Left cardiac atrium (tissue), 4 donors: ENCODE data around the gene MRPS7. TPM values are rescaled to one million over a fixed set of nuclear protein-coding genes. Genes with fewer than 3 reads are reported as not detected.

Source experiments
- ATAC-seq, 2 donors: fragments of 200-7000 bp; cut with Tn5 transposase; one replicate each; pipeline ENCODE4 v1.9.1; 2020; ENCODE audit warnings: mild to moderate bottlenecking in 2 of 2, moderate library complexity in 2 of 2
- DNase-seq: peaks from one replicate; pipeline ENCODE4 v3.0.0-alpha.2; 2020
- intact Hi-C, 2 donors: fragments of 100-400 bp; cut with DNase I; formaldehyde crosslinking; loops; one replicate each; pipeline versions ENCODE4 v1.14.1 to v1.15.1; 2022 to 2023
- total RNA-seq, 2 donors: library from RNA; stranded (reverse); fragmentation: NEBNext Ultra II Directional; extraction: Animal tissue kit (Norgen Biotek cat#: 25700); gene quantifications; one replicate each; pipeline ENCODE4 v1.2.1, GENCODE V29; 2021
- donor health status: DM: no; HTN: yes; CAD: no.
- donor health status: DM: no; HTN: yes; CAD: no; lungs with severe emphysema.
- donor health status: DM: yes; HTN: yes; CAD: no.
- donor health status: Dilated cardiomyopathy.

The MRPS7 gene
- total RNA-seq, 2 donors from 2014 or later = 85.4 to 103 TPM

DNA sequence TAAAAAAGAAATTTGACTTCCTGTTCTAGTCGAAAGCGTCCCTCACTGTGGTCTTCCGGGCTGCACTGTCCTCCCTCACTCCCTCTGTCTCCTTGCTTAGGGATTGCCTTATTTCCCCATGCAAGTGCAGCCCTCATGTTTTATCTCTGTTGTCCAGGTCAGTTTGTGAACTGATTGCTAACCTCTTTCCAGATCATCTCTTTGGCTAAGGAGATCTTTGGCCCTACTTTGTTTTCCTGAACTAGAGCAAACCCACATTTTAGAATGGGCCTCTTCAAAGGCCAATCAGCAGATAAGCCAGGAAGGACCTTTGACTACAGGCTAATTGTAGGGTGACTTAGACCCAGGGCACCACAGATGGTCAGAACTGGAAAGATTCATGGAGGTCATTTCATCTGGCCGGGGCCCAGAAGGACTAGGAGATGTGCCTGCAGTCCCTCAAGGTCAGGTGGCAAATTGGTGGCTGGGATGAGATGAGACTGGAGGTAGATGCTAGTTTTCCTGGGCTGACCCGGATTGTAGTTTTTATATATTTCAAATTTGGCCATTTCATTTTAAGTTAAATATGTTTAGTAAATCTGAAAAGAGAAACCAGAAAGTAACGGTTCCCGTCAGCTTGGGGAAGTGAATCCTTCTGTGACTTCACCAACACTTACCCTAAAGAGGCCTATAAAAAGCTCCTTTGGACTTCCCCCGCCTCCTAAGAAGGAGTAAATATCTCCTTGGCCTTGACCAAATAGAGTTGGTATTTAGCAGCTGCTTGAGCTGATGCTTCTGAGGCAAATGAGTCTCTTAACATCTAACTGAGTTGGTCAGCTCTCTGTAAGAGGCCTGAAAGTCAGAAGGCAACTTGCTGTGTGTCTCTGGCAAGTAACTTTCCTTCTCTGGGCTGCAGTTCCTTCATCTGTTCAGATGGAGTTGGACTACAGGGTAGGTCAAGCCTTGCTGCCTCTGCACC, 33.8 kb downstream of the MRPS7 start:
- intact Hi-C loops = no loop called here
- DNase-seq (no peak), ATAC-seq (peak; percentile 56 to 62)

DNA sequence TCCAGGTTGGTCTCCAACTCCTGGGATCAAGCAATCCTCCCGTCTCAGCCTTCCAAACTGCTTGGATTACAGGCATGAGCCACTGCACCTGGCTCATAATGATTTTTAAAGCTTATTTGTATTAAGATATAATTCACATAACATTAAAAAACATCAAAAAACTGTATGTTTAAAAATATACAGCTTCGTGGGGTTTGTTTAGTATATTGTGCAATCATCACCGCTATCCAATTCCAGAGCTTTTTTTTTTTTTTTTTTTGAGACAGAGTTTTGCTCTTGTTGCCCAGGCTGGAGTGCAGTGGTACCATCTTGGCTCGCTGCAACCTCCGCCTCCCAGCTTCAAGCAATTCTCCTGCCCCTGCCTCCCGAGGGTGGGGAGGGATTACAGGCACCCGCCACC, 38.6 kb downstream of the MRPS7 start:
- intact Hi-C loops = no loop called here
- ATAC-seq = no peak
- no peak for DNase-seq

DNA sequence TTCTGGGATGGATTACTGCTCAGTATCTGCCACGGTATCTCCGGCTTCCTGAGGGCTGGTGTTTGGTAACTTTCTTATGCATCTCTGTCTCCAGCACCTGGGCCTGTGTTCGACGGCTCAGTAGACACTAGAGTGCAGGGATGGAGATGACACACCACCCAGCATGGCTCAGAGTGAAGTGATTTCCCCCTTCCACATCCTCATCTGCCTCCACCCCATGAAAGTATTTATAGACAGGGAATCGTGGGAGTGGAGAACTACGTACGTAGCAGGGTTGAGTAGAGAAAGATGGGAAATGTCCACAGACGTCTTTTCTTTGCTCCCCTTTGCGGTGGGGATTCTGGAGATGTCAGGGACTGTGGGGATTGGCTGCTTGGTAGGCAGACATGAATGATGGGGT, 39.4 kb downstream of the MRPS7 start:
- peak in 1 of 2 donors; percentile 39 for ATAC-seq
- DNase-seq = no peak
- intact Hi-C loops = no loop called here

DNA sequence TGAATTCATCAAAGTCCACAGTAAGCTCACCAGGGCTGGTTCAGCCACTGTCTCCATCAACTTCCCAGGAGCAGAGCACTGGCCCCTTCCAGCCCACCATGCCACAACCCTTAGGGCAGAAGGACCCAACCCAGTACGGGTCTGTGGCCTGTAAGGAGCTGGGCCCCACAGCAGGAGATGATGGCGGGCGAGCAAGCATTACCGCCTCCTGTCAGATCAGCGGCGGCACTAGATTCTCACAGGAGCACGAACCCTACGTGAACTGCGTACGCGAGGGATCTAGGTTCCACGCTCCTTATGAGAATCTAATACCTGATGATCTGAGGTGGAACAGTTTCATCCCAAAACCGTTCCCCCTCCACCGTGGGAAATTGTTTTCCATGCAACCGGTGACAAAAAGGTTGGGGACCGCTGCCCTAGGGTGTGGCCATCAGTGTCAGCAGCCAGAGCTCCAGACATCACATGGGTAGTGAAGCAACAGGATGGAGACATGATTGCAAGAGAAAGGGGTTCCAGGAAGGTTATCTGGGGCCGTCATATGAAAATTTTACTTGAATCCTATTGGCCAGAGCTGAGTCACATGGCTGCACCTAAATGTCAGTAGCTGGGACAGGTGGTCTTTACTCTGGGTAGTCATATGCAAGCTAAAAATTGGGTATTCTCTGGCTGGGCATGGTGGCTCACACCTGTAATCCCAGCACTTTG, 40.0 kb downstream of the MRPS7 start:
- DNase-seq (no peak), ATAC-seq (no peak)
- intact Hi-C loops = no loop called here

DNA sequence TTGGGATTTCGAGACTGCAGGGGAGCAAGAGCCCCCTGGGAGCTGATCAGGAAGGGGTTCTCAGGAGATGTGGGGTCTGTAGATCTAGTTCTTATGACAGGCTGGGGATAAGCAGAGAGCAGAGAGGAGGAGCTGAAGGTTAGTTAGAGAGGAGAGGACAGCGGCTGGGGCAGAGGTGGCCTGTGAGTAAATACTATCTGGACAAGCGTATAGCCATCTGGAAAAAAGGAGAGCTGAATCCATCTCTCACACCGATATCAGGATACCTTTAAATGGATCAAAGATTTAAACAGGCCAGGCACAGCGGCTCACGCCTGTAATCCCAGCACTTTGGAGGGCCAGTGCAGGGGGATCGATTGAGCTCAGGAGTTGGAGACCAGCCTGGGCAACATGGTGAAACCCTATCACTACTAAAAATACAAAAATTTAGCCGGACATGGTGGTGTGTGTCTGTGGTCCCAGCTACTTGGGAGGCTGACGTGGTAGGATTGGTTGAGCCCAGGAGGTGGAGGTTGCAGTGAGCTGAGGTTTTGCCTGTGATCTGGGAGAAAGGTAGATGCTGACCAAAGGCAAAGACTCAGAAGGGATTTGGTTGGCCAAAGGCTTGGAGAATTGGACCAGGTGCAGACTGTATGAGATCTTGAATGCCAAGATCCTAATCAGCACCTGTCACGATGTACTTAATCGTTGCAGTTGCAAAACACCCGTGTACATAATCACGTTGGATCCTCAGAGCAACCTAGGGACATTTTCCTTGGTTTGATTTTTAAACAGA, 46.5 kb downstream of the MRPS7 start:
- intact Hi-C loops = no loop called here
- DNase-seq (no peak), ATAC-seq (no peak)

DNA sequence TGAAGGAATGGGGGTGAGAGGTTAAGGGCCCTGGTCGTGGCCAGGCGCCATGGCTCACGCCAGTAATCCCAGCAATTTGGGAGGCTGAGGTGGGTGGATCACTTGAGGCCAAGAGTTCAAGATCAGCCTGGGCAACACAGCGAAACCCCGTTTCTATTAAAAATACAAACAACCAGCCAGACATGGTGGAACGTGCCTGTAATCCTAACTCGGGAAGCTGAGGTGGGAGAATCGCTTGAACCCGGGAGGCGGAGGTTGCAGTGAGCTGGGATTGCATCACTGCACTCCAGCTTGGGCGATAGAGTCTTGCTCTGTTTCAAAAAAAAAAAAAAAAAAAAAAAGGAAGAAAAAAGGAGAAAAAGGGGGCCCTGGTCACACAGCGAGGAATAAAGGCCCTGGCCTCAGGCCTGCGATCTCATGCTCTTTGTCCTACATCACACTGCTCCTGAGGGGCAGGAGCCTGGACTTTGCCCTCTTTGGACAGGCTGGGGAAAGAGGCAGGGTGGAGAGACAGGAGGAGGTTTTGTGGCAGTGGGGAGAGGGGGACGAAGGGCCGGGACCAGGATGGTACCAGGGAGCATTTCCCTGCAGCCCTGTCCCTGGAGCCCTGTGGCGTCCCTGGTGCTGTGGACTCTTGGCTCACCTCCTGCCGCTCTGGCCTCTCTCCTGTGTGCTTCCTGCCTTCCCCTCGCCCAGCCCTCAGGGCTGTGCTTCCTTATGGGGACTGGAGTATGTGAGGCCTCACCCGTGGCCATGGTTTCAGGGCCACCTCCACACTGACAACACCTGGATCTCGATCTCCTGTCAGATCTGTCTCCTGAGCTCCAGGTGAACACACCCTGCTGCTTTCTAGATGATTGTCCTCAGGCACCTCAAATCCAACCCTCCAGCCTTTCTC, 47.3 kb downstream of the MRPS7 start:
- intact Hi-C loops = no loop called here
- ATAC-seq (peak; percentile 38 to 81), DNase-seq (no peak)

DNA sequence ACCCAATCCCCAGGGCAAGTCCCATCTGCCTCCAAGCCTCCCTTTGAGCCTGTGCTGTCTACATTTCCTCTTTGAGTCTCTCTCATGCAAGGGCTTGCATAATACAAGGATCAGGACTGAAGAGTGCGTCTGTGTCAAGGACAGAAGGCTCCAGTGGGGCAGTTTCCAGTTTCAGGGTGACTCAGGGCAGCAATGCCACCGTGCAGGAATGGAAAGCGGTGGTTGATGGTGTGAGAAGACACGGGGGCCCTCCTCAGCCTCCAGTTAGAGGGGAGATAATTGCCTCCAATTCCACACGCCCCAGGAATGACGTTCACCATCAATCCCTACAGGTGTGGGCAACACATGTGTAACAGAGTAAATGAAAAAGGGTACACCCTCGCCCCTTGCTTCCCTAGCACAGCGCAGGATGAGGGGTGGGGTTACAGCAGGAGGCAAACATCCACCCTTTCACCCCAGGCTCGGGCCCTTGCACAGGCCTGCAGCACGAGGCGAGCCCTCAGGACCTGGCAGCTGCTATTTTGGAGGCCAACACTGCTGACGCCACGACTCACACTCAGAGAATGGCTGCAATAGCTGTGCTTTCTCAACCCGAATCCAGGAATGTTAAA, 52.4 kb downstream of the MRPS7 start:
- ATAC-seq (peak; percentile 56 to 67), DNase-seq (no peak)
- intact Hi-C loops = no loop called here

DNA sequence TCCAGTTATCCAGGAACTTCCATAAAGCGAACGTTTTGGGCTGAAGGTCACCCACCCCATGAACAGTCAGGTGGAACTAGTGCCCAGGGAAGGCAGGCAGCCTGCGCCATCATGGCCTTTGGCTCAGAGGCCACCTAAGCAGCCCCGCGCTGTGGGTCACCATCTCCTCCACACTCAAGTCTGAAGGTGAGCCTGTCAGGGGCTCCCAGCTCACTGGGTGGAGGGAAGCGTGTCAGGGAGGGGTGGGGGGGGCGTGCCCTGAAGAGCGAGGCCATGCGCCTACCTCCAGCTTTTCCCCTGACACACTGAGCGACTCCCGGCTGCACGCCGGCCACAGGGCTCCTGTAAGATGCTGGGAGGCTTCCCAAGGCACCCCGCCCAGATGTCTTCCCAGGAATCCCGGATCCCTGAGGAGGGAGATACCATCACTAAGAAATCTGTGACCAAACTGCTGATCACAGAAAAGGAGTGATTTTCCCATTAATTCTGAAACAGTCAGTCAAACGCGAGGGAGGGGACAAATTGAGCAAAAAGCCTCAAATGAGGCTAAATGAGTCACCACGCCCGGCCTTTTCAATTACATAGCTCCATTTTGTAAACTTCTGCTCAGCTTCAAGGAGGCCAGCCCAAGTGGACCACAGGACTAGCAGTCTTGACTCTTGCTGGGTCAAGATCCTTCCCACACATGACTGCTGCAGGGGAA, 54.0 kb downstream of the MRPS7 start:
- DNase-seq (no peak), ATAC-seq (no peak)
- intact Hi-C loops = no loop called here

Other genes starting within 250 kb of the MRPS7 start
- 10 to 100 TPM; 38.1 to 46.7 TPM for gene MRPL58, start 249.2 kb upstream of the MRPS7 start, total RNA-seq
- 100 to 1,000 TPM; 676 to 729 TPM for gene ATP5PD, start 214.9 kb upstream of the MRPS7 start, total RNA-seq
- 10 to 100 TPM; 21.4 to 26.2 TPM for gene KCTD2, start 214.7 kb upstream of the MRPS7 start, total RNA-seq
- 10 to 100 TPM in 1 of 2 donors, 1 to 10 TPM in 1; 7.2 to 14.3 TPM for gene SLC16A5, start 173.9 kb upstream of the MRPS7 start, total RNA-seq
- gene ARMC7, start 151.9 kb upstream of the MRPS7 start, total RNA-seq = 1 to 10 TPM; 5.8 to 6.7 TPM
- 10 to 100 TPM; 27.2 to 28.4 TPM for gene NT5C, start 130.1 kb upstream of the MRPS7 start, total RNA-seq
- gene JPT1, start 107.4 kb upstream of the MRPS7 start, total RNA-seq = 10 to 100 TPM; 16.4 to 19.7 TPM
- 100 to 1,000 TPM; 231 to 246 TPM for gene SUMO2, start 78.9 kb upstream of the MRPS7 start, total RNA-seq
- 10 to 100 TPM; 28.6 to 37.9 TPM for gene NUP85, start 56.2 kb upstream of the MRPS7 start, total RNA-seq
- 10 to 100 TPM; 23.0 to 24.5 TPM for gene GGA3, start 273 bp upstream of the MRPS7 start, total RNA-seq
- gene MIF4GD, start 9.4 kb downstream of the MRPS7 start, total RNA-seq = 10 to 100 TPM; 13.8 to 17.7 TPM
- 10 to 100 TPM; 15.2 to 21.0 TPM for gene SLC25A19, start 27.6 kb downstream of the MRPS7 start, total RNA-seq
- gene GRB2, start 143.8 kb downstream of the MRPS7 start, total RNA-seq = 100 to 1,000 TPM in 1 of 2 donors, 10 to 100 TPM in 1; 90.3 to 110 TPM
- gene TMEM94, start 194.8 kb downstream of the MRPS7 start, total RNA-seq = 10 to 100 TPM; 46.0 to 47.2 TPM